Measurements from ENCODE around the gene PRKAG2.

The PRKAG2 gene

DNA sequence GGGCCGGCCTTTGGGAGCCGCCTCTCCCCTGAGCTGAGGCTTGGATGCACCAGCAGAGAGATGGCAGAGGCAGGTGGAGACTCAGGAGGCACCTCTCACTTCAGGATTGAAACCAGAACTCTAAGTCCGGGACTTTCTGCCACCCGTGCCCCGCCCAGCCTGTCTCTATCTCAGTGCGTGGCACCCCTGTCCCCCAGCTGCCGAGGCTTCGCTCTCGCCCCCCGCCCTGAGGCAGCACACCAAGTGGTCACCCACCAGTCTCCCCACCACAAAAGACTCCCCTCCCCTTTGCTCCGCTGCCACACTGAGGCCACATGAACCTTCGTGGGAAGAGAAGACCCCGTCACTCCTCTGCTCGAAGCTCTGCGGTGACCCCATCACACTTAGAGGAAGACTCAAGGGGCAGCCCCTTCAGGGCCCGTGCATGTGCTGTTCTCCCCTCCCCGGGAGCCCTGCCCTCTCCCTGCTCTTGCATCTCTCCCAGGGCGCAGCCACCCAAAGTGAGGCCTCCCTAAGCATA, 166.7 kb downstream of the PRKAG2 start:
- Histone ChIP-seq H3K79me1 (ENCODE audit: low read length) (peaks cover 4% of the 10 kb centered on the region), H3K79me2 (ENCODE audit: control insufficient read depth, insufficient read depth, low read length, poor library complexity) (no peaks in the 10 kb centered on the region), H3K36me3 (ENCODE audit: control insufficient read depth in 1 of 2, insufficient read depth in 2 of 2, low read length in 2 of 2) (no peaks in the 10 kb centered on the region), H4K8ac (ENCODE audit: low read depth, low read length) (no peak overlapping the region), H2BK120ac (ENCODE audit: insufficient read depth, low read length, poor library complexity) (no peak overlapping the region), H3K4me3 (ENCODE audit: low read depth, low read length) (no peak overlapping the region), H3K4me2 (ENCODE audit: low read length) (no peak overlapping the region), H3K9me3 (ENCODE audit: insufficient read depth, low read depth, low read length) (peaks cover 2% of the 10 kb centered on the region), H2BK12ac (ENCODE audit: low read length) (no peak overlapping the region), H3K4me1 (ENCODE audit: control insufficient read depth in 1 of 2, insufficient read depth in 2 of 2, low read length in 2 of 2) (peaks cover 4 to 15% of the 10 kb centered on the region in 2 experiments), H3K18ac (ENCODE audit: low read length) (no peak overlapping the region), H4K91ac (ENCODE audit: low read depth, low read length) (no peak overlapping the region), H3K27ac (ENCODE audit: low read depth, low read length) (no peak overlapping the region), H3K9ac (ENCODE audit: low read length) (no peak overlapping the region), H3K4ac (ENCODE audit: low read depth, low read length) (no peak overlapping the region), H2AFZ (ENCODE audit: insufficient read depth, low read length, poor library complexity) (no peak overlapping the region), H3K23ac (ENCODE audit: low read length) (no peak overlapping the region), H3K14ac (ENCODE audit: low read length) (no peak overlapping the region), H2BK5ac (ENCODE audit: low read depth, low read length, poor library complexity) (no peak overlapping the region), H2AK5ac (ENCODE audit: low read length) (no peak overlapping the region), H3K27me3 (ENCODE audit: insufficient read depth, low read length) (no peaks in the 10 kb centered on the region), H4K12ac (ENCODE audit: low read depth, low read length) (no peak overlapping the region)
- no CpG with 5 or more reads among the region's 18 CpGs for WGBS (ENCODE audit: extremely low coverage, insufficient coverage, insufficient read length)
- no peak for DNase-seq

GRCh38 chr7:151709141-151710038, 167.5 kb downstream of the PRKAG2 start:
- Histone ChIP-seq H3K14ac (ENCODE audit: low read length) (no peak overlapping the region), H4K91ac (ENCODE audit: low read depth, low read length) (no peak overlapping the region), H2BK12ac (ENCODE audit: low read length) (no peak overlapping the region), H3K4ac (ENCODE audit: low read depth, low read length) (no peak overlapping the region), H3K4me1 (ENCODE audit: control insufficient read depth in 1 of 2, insufficient read depth in 2 of 2, low read length in 2 of 2) (peaks cover 4 to 16% of the 10 kb centered on the region in 2 experiments), H3K18ac (ENCODE audit: low read length) (no peak overlapping the region), H3K79me1 (ENCODE audit: low read length) (peaks cover 4% of the 10 kb centered on the region), H3K9me3 (ENCODE audit: insufficient read depth, low read depth, low read length) (peaks cover 2% of the 10 kb centered on the region), H3K9ac (ENCODE audit: low read length) (no peak overlapping the region), H2BK5ac (ENCODE audit: low read depth, low read length, poor library complexity) (no peak overlapping the region), H3K23ac (ENCODE audit: low read length) (no peak overlapping the region), H2AK5ac (ENCODE audit: low read length) (no peak overlapping the region), H2BK120ac (ENCODE audit: insufficient read depth, low read length, poor library complexity) (no peak overlapping the region), H3K27ac (ENCODE audit: low read depth, low read length) (no peak overlapping the region), H4K8ac (ENCODE audit: low read depth, low read length) (no peak overlapping the region), H3K27me3 (ENCODE audit: insufficient read depth, low read length) (no peaks in the 10 kb centered on the region), H3K4me3 (ENCODE audit: low read depth, low read length) (no peak overlapping the region), H3K79me2 (ENCODE audit: control insufficient read depth, insufficient read depth, low read length, poor library complexity) (no peaks in the 10 kb centered on the region), H2AFZ (ENCODE audit: insufficient read depth, low read length, poor library complexity) (no peak overlapping the region), H4K12ac (ENCODE audit: low read depth, low read length) (no peak overlapping the region), H3K36me3 (ENCODE audit: control insufficient read depth in 1 of 2, insufficient read depth in 2 of 2, low read length in 2 of 2) (no peaks in the 10 kb centered on the region), H3K4me2 (ENCODE audit: low read length) (no peak overlapping the region)
- no CpG with 5 or more reads among the region's 14 CpGs for WGBS (ENCODE audit: extremely low coverage, insufficient coverage, insufficient read length)
- no peak for DNase-seq

DNA sequence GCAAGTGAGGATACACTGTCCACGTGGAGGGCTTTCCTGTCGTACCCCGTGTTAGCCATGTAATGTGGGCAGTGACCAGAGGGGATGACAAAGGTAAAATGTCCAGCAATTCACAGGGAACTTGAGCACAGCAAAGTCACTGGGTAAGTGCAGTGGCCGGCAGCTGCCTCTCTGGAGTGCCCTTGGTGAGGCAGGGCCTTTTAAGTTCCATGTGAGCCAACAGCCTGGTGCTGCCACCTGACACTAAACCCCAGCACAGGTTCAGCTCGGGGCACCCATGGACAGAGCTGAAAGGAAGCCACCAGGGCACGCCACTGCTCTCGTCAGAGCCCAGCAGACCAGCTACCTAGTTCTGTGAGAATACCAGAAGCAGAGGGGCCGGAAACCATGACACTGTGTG, 168.3 kb downstream of the PRKAG2 start:
- Histone ChIP-seq H3K27ac (ENCODE audit: low read depth, low read length) (no peak overlapping the region), H2BK5ac (ENCODE audit: low read depth, low read length, poor library complexity) (no peak overlapping the region), H3K4me3 (ENCODE audit: low read depth, low read length) (no peak overlapping the region), H3K18ac (ENCODE audit: low read length) (no peak overlapping the region), H3K9me3 (ENCODE audit: insufficient read depth, low read depth, low read length) (peaks cover 2% of the 10 kb centered on the region), H3K23ac (ENCODE audit: low read length) (no peak overlapping the region), H3K4me1 (ENCODE audit: control insufficient read depth in 1 of 2, insufficient read depth in 2 of 2, low read length in 2 of 2) (peaks cover 4 to 16% of the 10 kb centered on the region in 2 experiments), H4K91ac (ENCODE audit: low read depth, low read length) (no peak overlapping the region), H3K4me2 (ENCODE audit: low read length) (no peak overlapping the region), H3K27me3 (ENCODE audit: insufficient read depth, low read length) (no peaks in the 10 kb centered on the region), H3K4ac (ENCODE audit: low read depth, low read length) (no peak overlapping the region), H4K8ac (ENCODE audit: low read depth, low read length) (no peak overlapping the region), H3K36me3 (ENCODE audit: control insufficient read depth in 1 of 2, insufficient read depth in 2 of 2, low read length in 2 of 2) (no peaks in the 10 kb centered on the region), H2BK12ac (ENCODE audit: low read length) (no peak overlapping the region), H2AFZ (ENCODE audit: insufficient read depth, low read length, poor library complexity) (no peak overlapping the region), H2AK5ac (ENCODE audit: low read length) (no peak overlapping the region), H3K79me2 (ENCODE audit: control insufficient read depth, insufficient read depth, low read length, poor library complexity) (no peaks in the 10 kb centered on the region), H3K9ac (ENCODE audit: low read length) (no peak overlapping the region), H3K14ac (ENCODE audit: low read length) (no peak overlapping the region), H2BK120ac (ENCODE audit: insufficient read depth, low read length, poor library complexity) (no peak overlapping the region), H3K79me1 (ENCODE audit: low read length) (peaks cover 4% of the 10 kb centered on the region), H4K12ac (ENCODE audit: low read depth, low read length) (no peak overlapping the region)
- DNase-seq, result no peak
- WGBS (ENCODE audit: extremely low coverage, insufficient coverage, insufficient read length), result no CpG with 5 or more reads among the region's 8 CpGs

- Histone ChIP-seq H2AK5ac (ENCODE audit: low read length) (no peak overlapping the region), H2BK12ac (ENCODE audit: low read length) (no peak overlapping the region)
- WGBS (ENCODE audit: extremely low coverage, insufficient coverage, insufficient read length), result no CpG with 5 or more reads among the region's 14 CpGs
These were observed 169.2 kb downstream of the PRKAG2 start for GRCh38 chr7:151707757-151708156.

More at GRCh38 chr7:151707757-151708156, 169.2 kb downstream of the PRKAG2 start:
- Histone ChIP-seq H3K18ac (ENCODE audit: low read length) (no peak overlapping the region), H4K8ac (ENCODE audit: low read depth, low read length) (no peak overlapping the region), H3K9ac (ENCODE audit: low read length) (no peak overlapping the region), H3K9me3 (ENCODE audit: insufficient read depth, low read depth, low read length) (peaks cover 2% of the 10 kb centered on the region), H3K79me1 (ENCODE audit: low read length) (peaks cover 4% of the 10 kb centered on the region), H4K12ac (ENCODE audit: low read depth, low read length) (no peak overlapping the region), H3K4me2 (ENCODE audit: low read length) (no peak overlapping the region), H3K23ac (ENCODE audit: low read length) (no peak overlapping the region), H3K4me3 (ENCODE audit: low read depth, low read length) (no peak overlapping the region), H2AFZ (ENCODE audit: insufficient read depth, low read length, poor library complexity) (no peak overlapping the region), H3K4me1 (ENCODE audit: control insufficient read depth in 1 of 2, insufficient read depth in 2 of 2, low read length in 2 of 2) (peaks cover 4 to 16% of the 10 kb centered on the region in 2 experiments), H3K79me2 (ENCODE audit: control insufficient read depth, insufficient read depth, low read length, poor library complexity) (no peaks in the 10 kb centered on the region), H3K14ac (ENCODE audit: low read length) (no peak overlapping the region), H3K4ac (ENCODE audit: low read depth, low read length) (no peak overlapping the region), H3K36me3 (ENCODE audit: control insufficient read depth in 1 of 2, insufficient read depth in 2 of 2, low read length in 2 of 2) (no peaks in the 10 kb centered on the region), H3K27me3 (ENCODE audit: insufficient read depth, low read length) (no peaks in the 10 kb centered on the region), H2BK120ac (ENCODE audit: insufficient read depth, low read length, poor library complexity) (no peak overlapping the region), H3K27ac (ENCODE audit: low read depth, low read length) (no peak overlapping the region), H2BK5ac (ENCODE audit: low read depth, low read length, poor library complexity) (no peak overlapping the region), H4K91ac (ENCODE audit: low read depth, low read length) (no peak overlapping the region)
- DNase-seq, result no peak

Measured in trophoblast cell (in vitro differentiated cells and primary cell).